HepG2 (cell line): ENCODE measurements around the gene NPIPB6. TPM values are rescaled to one million over a fixed set of nuclear protein-coding genes. Genes with fewer than 3 reads are reported as not detected.

Experiments
- ATF5 ChIP-seq: sonication (generic); formaldehyde crosslinking; IDR thresholded peaks from 2 replicates; pipeline ENCODE4 v1.4.0; 2020; ENCODE audit warnings: mild to moderate bottlenecking, low read depth, missing genetic modification reagents
- CBFB ChIP-seq: sonication (generic); formaldehyde crosslinking; IDR thresholded peaks from 2 replicates; pipeline ENCODE4 v1.4.0; 2020; ENCODE audit warnings: missing genetic modification reagents
- JARID2 ChIP-seq: sonication (generic); formaldehyde crosslinking; IDR thresholded peaks from 2 replicates; pipeline ENCODE4 v1.8.1; 2023; ENCODE audit warnings: missing genetic modification reagents, inconsistent platforms; ENCODE audit not compliant: insufficient replicate concordance
- JUND ChIP-seq: sonication (generic); formaldehyde crosslinking; IDR thresholded peaks from 2 replicates; pipeline ENCODE4 v1.8.0; 2022; ENCODE audit warnings: mild to moderate bottlenecking, missing genetic modification reagents
- MXD3 ChIP-seq: IDR thresholded peaks from 2 replicates; pipeline ENCODE4 v1.6.1; 2016; ENCODE audit warnings: mild to moderate bottlenecking, missing biosample characterization, missing genetic modification reagents
- PHF8 ChIP-seq: sonication (generic); formaldehyde crosslinking; IDR thresholded peaks from 2 replicates; pipeline ENCODE4 v1.5.0; 2020; ENCODE audit warnings: missing genetic modification reagents
- RAD21 ChIP-seq: fragments of 450-650 bp; formaldehyde crosslinking; IDR thresholded peaks from 2 replicates; pipeline ENCODE4 v1.5.0; 2020; ENCODE audit warnings: mild to moderate bottlenecking
- STAT6 ChIP-seq: sonication (generic); formaldehyde crosslinking; IDR thresholded peaks from 2 replicates; pipeline ENCODE4 v1.4.0; 2020; ENCODE audit warnings: missing genetic modification reagents, mild to moderate bottlenecking, borderline replicate concordance
- TIGD3 ChIP-seq: sonication (generic); formaldehyde crosslinking; IDR thresholded peaks from 2 replicates; pipeline ENCODE4 v1.5.1; 2020; ENCODE audit warnings: mild to moderate bottlenecking, missing genetic modification reagents, borderline replicate concordance
- TP53 ChIP-seq: sonication (generic); formaldehyde crosslinking; conservative IDR thresholded peaks from 2 replicates; pipeline ENCODE4 v1.4.0; 2020; ENCODE audit warnings: missing genetic modification reagents
- ZFP1 ChIP-seq: IDR thresholded peaks from 2 replicates; pipeline ENCODE4 v1.6.1; 2016
- ZFP41 ChIP-seq: sonication (generic); formaldehyde crosslinking; IDR thresholded peaks from 2 replicates; pipeline ENCODE4 v1.4.0; 2020; ENCODE audit warnings: mild to moderate bottlenecking, missing genetic modification reagents, borderline replicate concordance
- ZNF256 ChIP-seq: sonication (generic); formaldehyde crosslinking; conservative IDR thresholded peaks from 2 replicates; pipeline ENCODE4 v1.4.0; 2020; ENCODE audit warnings: missing genetic modification reagents
- ZNF281 ChIP-seq: sonication (generic); formaldehyde crosslinking; IDR thresholded peaks from 2 replicates; pipeline ENCODE4 v1.4.0; 2020; ENCODE audit warnings: missing genetic modification reagents, borderline replicate concordance
- ZNF33A ChIP-seq: sonication (generic); formaldehyde crosslinking; IDR thresholded peaks from 2 replicates; pipeline ENCODE4 v1.5.1; 2020; ENCODE audit warnings: missing genetic modification reagents, mild to moderate bottlenecking, moderate library complexity, borderline replicate concordance
- ZNF431 ChIP-seq: sonication (generic); formaldehyde crosslinking; IDR thresholded peaks from 2 replicates; pipeline ENCODE4 v1.9.0; 2022; ENCODE audit warnings: missing genetic modification reagents, low read depth, mild to moderate bottlenecking, borderline replicate concordance
- ZNF556 ChIP-seq: sonication (generic); formaldehyde crosslinking; IDR thresholded peaks from 2 replicates; pipeline ENCODE4 v1.4.0; 2020; ENCODE audit warnings: mild to moderate bottlenecking, missing genetic modification reagents, borderline replicate concordance
- ZNF709 ChIP-seq: sonication (generic); formaldehyde crosslinking; IDR thresholded peaks from 2 replicates; pipeline ENCODE4 v1.5.0; 2020; ENCODE audit warnings: mild to moderate bottlenecking, missing genetic modification reagents
- ZNF720 ChIP-seq: sonication (generic); formaldehyde crosslinking; IDR thresholded peaks from 2 replicates; pipeline ENCODE4 v1.4.0; 2020; ENCODE audit warnings: missing genetic modification reagents
- ZNF746 ChIP-seq: sonication (generic); formaldehyde crosslinking; IDR thresholded peaks from 2 replicates; pipeline ENCODE4 v1.8.0; 2022; ENCODE audit warnings: mild to moderate bottlenecking, missing genetic modification reagents
- polyA plus RNA-seq, 8 experiments: library from polyadenylated mRNA; depleted of rRNA in 3 of 8; stranded (reverse) in 7 of 8; unstranded in 1 of 8; fragments of >200 nt; fragmentation: Illumina TruSeq in 4 of 8; extraction: Trizol in 4 of 8; gene quantifications; 2 replicates each; pipeline versions ENCODE4 v1.2.1 to v1.2.3, GENCODE V29; 2011 to 2016; ENCODE audit warnings: low read depth in 4 of 8, missing spikeins in 1 of 8, mixed read lengths in 1 of 8; ENCODE audit not compliant: insufficient read depth in 1 of 8
- total RNA-seq, 5 experiments: library from RNA; depleted of rRNA; stranded (reverse); fragments of >200 nt; fragmentation: Illumina TruSeq; extraction: Trizol; gene quantifications; 2 replicates each; pipeline ENCODE4 v1.2.3, GENCODE V29; 2016; ENCODE audit warnings: low read depth in 1 of 5

Gene NPIPB6
- total and polyA plus RNA-seq, 2 of the 13 experiments (the other 11 are each of a cell fraction or from before 2014, with no cell fraction given): 0.25 TPM; not detected in 1

- no peak for TF ChIP-seq STAT6 (CRISPR knock-in tag)
- TF ChIP-seq RAD21: peak; percentile 10; the same call in 1 of the 2 replicates
- TF ChIP-seq ZNF556 (CRISPR knock-in tag): peak; percentile 45; the same call in 1 of the 2 replicates
- peak; percentile 89; the same call in 1 of the 2 replicates for TF ChIP-seq ATF5
- peak; percentile 86 for TF ChIP-seq JARID2 (CRISPR knock-in tag)
- peak; percentile 47; the same call in 1 of the 2 replicates for TF ChIP-seq JUND
- TF ChIP-seq ZNF431 (CRISPR knock-in tag): peak; percentile 77; the same call in 1 of the 2 replicates
- TF ChIP-seq MXD3 (CRISPR knock-in tag): peak; percentile 97
- TF ChIP-seq PHF8 (CRISPR knock-in tag): no peak
- peak; percentile 81; the same call in 1 of the 2 replicates for TF ChIP-seq TIGD3 (CRISPR knock-in tag)
- peak; percentile 76 for TF ChIP-seq CBFB (CRISPR knock-in tag)
- TF ChIP-seq ZNF281: peak; percentile 92
- TF ChIP-seq ZFP1 (CRISPR knock-in tag): peak; percentile 83; the same call in 1 of the 2 replicates
- TF ChIP-seq ZNF709 (CRISPR knock-in tag): peak; percentile 76; the same call in 1 of the 2 replicates
- no peak; the same call in 1 of the 2 replicates for TF ChIP-seq ZNF746 (CRISPR knock-in tag)
- no peak for TF ChIP-seq ZFP41 (CRISPR knock-in tag)
- TF ChIP-seq ZNF720: peak; percentile 97
- TF ChIP-seq TP53: peak; percentile 91
- peak; percentile 94 for TF ChIP-seq ZNF256 (CRISPR knock-in tag)
- no peak for TF ChIP-seq ZNF33A (CRISPR knock-in tag)
Observed at GRCh38 chr16:28304214-28304613, 59.1 kb downstream of the NPIPB6 start (continued).
